ENCODE measurements around the gene CAB39. TPM values are rescaled to one million over a fixed set of nuclear protein-coding genes. Genes with fewer than 3 reads are reported as not detected.
A peak's percentile ranks its signal among the peaks of the same experiment; 100 is the strongest.

Gene CAB39
- total and polyA plus RNA-seq, 7 donors = 60.2 to 128 (median 72.2) TPM

DNA sequence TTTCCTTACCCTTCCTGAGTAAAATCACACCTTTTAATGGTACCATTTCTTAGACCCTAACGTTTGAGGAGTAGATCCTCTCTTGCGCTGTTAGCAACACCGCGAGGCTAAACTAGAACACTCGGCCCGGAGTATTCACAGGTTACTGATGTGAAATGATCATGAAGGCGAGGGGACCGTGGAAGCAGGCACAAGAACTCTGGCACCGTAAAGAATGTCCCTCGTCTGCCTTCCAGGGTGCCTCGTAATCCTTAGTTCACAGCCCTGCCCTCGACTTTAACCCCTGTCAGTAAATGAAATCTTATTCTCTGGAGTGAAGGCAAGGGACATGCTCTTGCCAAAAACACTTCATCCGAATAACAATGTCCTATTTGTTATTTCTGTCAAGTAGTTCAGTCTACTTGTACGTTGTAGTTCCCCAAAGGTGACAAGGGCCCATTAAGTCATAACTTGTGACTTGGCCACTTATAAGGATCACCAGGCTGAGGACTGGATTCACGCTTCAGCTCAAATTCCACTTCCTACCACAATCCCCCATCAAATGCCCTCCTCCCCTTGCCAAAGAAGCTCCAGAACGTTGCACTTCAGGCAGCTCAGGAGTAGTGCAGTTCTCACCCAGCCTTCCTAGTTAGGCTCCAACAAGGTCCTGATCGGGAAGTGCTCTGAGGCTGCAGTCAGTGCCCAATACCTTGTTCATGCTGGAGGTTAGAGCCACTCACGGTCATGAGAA, 108.8 kb downstream of the CAB39 start:
- Histone ChIP-seq H3K4me3 (no peak overlapping the region), H3K27me3 (peaks cover 0 to 5% (median 0%) of the 10 kb centered on the region in 3 donors), H3K27ac (no peak overlapping the region), H3K4me1 (peaks cover 0 to 7% (median 3%) of the 10 kb centered on the region in 4 donors), H3K9me3 (no peaks in the 10 kb centered on the region), H3K36me3 (peaks cover 0 to 28% (median 7%) of the 10 kb centered on the region in 4 donors)
- no peak for DNase-seq
- 76 to 83% methylated on average over 18 of the region's 18 CpGs for WGBS, 2 donors
- TF ChIP-seq EP300 (IDR thresholded peaks at IDR 0.05) (no peak), POLR2AphosphoS5 (IDR thresholded peaks at IDR 0.05) (no peak), POLR2A (IDR thresholded peaks at IDR 0.05) (no peak)
- TF ChIP-seq, protein P1, sequence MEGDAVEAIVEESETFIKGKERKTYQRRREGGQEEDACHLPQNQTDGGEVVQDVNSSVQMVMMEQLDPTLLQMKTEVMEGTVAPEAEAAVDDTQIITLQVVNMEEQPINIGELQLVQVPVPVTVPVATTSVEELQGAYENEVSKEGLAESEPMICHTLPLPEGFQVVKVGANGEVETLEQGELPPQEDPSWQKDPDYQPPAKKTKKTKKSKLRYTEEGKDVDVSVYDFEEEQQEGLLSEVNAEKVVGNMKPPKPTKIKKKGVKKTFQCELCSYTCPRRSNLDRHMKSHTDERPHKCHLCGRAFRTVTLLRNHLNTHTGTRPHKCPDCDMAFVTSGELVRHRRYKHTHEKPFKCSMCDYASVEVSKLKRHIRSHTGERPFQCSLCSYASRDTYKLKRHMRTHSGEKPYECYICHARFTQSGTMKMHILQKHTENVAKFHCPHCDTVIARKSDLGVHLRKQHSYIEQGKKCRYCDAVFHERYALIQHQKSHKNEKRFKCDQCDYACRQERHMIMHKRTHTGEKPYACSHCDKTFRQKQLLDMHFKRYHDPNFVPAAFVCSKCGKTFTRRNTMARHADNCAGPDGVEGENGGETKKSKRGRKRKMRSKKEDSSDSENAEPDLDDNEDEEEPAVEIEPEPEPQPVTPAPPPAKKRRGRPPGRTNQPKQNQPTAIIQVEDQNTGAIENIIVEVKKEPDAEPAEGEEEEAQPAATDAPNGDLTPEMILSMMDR (IDR thresholded peaks at IDR 0.05) = no peak
- intact Hi-C loops (cut with DNase I) = no loop called here

DNA sequence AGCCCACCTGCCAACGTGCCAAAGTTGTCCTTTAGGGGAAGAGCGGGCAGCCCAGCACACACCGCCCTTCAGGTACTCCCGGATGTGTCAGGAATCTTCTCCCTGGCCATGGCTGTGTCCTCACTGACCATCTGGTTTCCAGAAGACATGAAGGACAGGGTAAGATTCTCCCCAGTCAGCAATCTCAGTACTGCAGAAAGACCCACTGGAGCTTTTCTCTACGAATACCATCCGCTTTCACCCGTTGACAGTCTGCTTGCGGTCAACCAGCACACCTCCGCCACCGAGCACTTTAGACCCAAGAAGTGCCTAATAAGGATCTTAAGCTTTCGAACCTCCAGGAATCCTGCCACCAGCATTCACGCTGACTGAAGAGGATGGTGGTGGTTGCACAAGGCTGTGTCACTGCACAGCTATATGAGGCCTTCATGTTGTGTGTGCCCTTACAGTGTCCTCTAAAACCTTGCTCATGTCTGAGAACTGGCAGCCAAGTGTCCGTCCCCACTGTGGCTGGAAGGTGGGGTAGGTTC, 109.4 kb downstream of the CAB39 start:
- Histone ChIP-seq H3K27me3 (peaks cover 0 to 11% (median 1%) of the 10 kb centered on the region in 3 donors), H3K27ac (no peak overlapping the region), H3K9me3 (no peaks in the 10 kb centered on the region), H3K4me3 (no peak overlapping the region), H3K4me1 (peaks cover 0 to 7% (median 3%) of the 10 kb centered on the region in 4 donors), H3K36me3 (peaks cover 0 to 28% (median 7%) of the 10 kb centered on the region in 4 donors)
- 94 to 96% methylated on average over 13 of the region's 13 CpGs for WGBS, 2 donors
- TF ChIP-seq POLR2AphosphoS5 (IDR thresholded peaks at IDR 0.05) (no peak), POLR2A (IDR thresholded peaks at IDR 0.05) (no peak), EP300 (IDR thresholded peaks at IDR 0.05) (no peak)
- TF ChIP-seq, protein P1 (IDR thresholded peaks at IDR 0.05) = no peak
- no peak for DNase-seq
- intact Hi-C loops (cut with DNase I) = no loop called here

DNA sequence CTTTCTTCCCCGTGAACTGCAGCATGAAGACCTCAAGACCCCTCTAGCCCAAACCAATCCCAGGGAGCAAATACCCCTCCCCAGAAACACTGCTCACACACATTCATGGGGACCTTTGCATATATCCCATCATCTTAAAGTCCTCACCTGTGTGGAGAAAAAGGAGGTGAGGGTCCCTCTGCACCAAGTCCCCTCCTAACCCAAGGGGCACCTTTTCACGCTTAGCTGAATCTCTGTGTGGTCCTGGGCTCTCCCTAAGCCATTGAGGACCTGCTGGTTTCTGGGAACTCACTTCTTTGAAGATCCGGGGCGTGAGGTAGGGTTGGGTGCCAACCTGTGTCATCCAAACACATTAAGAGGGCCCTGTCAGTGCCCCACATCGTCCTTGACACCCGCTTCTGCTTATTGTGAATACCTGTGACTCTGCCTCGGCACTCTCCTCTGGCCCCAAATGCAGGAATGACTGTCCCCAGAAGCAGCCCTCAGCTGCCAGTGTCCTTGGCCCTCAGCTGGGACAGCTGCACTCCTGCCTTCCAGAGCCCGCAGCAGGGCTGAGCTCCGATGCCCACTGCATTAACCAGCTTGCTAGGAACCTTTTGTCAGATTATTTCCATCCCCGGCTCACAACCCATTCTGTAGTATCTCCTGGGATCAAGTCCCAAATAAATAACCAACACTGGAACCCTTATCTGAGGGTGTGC, 110.8 kb downstream of the CAB39 start:
- TF ChIP-seq, protein P1 (IDR thresholded peaks at IDR 0.05) = no peak
- TF ChIP-seq POLR2AphosphoS5 (IDR thresholded peaks at IDR 0.05) (no peak), POLR2A (IDR thresholded peaks at IDR 0.05) (no peak), EP300 (IDR thresholded peaks at IDR 0.05) (no peak)

DNA sequence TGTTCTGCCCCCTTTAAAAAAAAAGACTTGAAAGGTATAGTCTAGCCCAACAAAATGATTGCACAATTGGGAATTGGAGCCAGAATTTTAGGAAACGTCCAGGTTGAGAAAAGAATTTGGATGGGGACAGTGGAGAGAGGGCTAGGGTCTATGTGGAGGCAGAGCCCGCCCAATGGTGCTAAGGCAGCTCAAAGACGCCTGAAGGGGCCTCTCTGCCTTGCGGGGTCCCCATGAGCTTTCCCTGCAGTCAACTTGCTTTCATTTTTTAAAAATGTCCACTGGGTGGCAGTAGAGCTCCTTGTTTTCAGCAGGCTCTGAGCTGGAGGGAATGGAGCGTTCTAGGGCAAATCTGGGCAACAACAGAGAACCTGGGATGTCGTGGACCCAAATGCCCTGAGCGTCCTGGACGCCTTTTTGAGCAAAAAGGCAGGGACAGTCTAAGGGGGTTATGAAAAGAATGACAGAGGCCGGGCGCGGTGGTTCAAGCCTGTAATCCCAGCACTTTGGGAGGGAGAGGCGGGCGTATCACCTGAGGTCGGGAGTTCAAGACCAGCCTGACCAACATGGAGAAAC, 111.8 kb downstream of the CAB39 start:
- Histone ChIP-seq H3K4me3 (peak overlapping the region in 3 of 4 donors; percentile 14 to 34 (median 20)), H3K9me3 (no peaks in the 10 kb centered on the region), H3K4me1 (peaks cover 0 to 17% (median 12%) of the 10 kb centered on the region in 4 donors), H3K27me3 (peaks cover 5 to 35% (median 25%) of the 10 kb centered on the region in 3 donors), H3K27ac (no peak overlapping the region), H3K36me3 (peaks cover 0 to 6% (median 0%) of the 10 kb centered on the region in 4 donors)
- intact Hi-C loops (cut with DNase I) = loop anchor here (1.0 to 2.0 kb wide), 3 partner anchors 24 to 163 kb away; no protein-coding TSS in a partner anchor
- no peak for DNase-seq
- 21 to 24% methylated on average over 14 of the region's 14 CpGs for WGBS, 2 donors
- no peak for TF ChIP-seq POLR2AphosphoS5 (IDR thresholded peaks at IDR 0.05)
- TF ChIP-seq, protein P1 (IDR thresholded peaks at IDR 0.05) = peak in 3 of 4 experiments; percentile 64 to 73 (median 68)

More for the DNA sequence above, 110.8 kb downstream of the CAB39 start:
- Histone ChIP-seq H3K4me1 (peaks cover 0 to 15% (median 9%) of the 10 kb centered on the region in 4 donors), H3K9me3 (no peaks in the 10 kb centered on the region), H3K27me3 (peaks cover 5 to 25% (median 15%) of the 10 kb centered on the region in 3 donors), H3K36me3 (peaks cover 0 to 17% (median 6%) of the 10 kb centered on the region in 4 donors), H3K27ac (no peak overlapping the region), H3K4me3 (no peak overlapping the region)
- intact Hi-C loops (cut with DNase I) = no loop called here
- 60 to 81% methylated on average over 10 of the region's 10 CpGs for WGBS, 2 donors
- DNase-seq = no peak
